Stimulated activated CD8-positive, alpha-beta memory T cell treated with anti-CD3 and anti-CD28 coated beads, Interleukin-15, amount 100 ng/mL, for 1 hour (primary cell): Measurements from ENCODE around the gene LDAF1.

Experiments used
- DNase-seq: peaks from one replicate; pipeline ENCODE4 v3.0.0-alpha.2; 2020; ENCODE audit warnings: low read depth

The LDAF1 gene

DNA sequence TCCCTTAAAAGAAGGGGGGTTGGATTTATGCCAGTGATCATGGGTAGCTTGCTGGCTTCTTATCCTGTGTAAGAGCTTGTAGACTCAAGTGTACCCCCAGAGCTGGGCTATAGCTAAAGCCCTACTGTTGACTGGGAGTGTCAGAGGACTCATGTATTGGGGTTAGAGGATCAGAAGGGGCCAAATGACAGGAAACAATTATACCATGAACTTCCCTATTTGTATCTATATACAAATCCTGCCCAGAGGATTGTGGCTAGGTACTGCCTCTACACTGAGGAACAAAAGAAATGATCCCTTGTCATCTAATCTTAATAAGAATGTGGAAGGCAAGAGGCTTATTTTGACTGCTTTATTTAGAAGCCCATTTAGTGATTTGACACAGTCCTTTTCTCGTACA is 38.6 kb downstream of the LDAF1 start:
- DNase-seq, result no peak

GRCh38 chr16:21197621-21198020 is 39.1 kb downstream of the LDAF1 start:
- DNase-seq, result no peak

GRCh38 chr16:21199607-21200218 is 41.2 kb downstream of the LDAF1 start:
- no peak for DNase-seq

GRCh38 chr16:21203155-21203797 is 44.8 kb downstream of the LDAF1 start:
- DNase-seq, result no peak

GRCh38 chr16:21205303-21205702 is 46.8 kb downstream of the LDAF1 start:
- DNase-seq, result no peak

DNA sequence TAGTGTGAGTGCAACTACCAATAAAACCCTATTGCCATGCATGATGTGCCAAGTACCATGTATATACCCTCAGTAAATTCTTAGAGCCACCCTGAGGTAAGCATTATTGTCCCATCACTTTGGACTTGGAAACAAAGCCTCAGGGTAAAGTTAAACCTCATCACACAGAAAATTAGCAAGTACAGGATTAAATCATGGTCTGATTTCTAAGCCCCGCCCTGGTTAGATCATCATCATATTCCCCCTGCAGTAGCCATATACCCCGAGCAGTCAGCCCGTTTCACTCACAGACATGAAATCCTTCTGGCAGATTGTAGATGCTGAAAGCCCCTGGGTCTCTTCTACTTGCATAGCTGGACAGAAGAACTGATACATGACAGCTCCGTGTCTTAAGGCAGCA is 48.1 kb downstream of the LDAF1 start:
- DNase-seq, result no peak

GRCh38 chr16:21208446-21209230 is 50.2 kb downstream of the LDAF1 start:
- no peak for DNase-seq

GRCh38 chr16:21211486-21211885 is 53.0 kb downstream of the LDAF1 start, which contains the start of gene ZP2:
Gene ZP2 (minus strand): TSS chr16:21211574. CDS start chr16:21211547, 27 bp downstream.
- no peak for DNase-seq

DNA sequence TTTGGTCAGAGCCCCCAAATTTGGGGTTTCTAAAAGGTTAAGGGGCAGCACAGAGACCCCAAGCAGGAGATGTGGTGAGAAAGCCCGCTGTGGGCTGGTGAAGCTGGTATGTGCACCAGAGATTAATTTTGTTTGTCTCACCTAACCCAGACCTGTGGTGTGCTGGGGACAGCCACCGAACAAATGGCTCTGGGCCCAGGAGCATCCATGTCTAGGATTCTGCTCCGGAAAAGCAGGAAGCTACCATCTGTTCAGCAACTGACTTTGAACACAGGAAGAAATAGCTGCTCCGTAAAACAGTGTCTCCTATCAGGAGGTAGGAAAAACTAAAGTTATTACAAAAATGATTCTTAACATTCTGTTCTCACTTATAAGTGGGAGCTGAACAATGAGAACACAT is 55.6 kb downstream of the LDAF1 start:
- DNase-seq, result no peak

DNA sequence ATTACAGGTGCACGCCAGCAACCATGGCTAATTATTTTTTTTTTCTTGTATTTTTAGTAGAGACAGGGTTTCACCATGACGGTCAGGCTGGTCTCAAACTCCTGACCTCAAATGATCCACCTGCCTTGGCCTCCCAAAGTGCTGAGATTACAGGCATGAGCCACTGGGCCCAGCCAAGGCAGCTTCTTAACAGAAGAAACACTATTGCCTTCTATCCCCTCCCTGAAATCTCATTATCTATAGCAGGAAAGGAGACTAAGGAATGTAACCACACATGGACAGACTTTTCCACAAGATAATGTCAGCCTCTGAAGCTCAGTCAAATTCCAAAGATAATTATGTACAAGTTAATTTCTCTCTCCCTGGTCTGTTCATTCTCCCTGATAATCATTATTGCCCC is 58.6 kb downstream of the LDAF1 start:
- no peak for DNase-seq

DNA sequence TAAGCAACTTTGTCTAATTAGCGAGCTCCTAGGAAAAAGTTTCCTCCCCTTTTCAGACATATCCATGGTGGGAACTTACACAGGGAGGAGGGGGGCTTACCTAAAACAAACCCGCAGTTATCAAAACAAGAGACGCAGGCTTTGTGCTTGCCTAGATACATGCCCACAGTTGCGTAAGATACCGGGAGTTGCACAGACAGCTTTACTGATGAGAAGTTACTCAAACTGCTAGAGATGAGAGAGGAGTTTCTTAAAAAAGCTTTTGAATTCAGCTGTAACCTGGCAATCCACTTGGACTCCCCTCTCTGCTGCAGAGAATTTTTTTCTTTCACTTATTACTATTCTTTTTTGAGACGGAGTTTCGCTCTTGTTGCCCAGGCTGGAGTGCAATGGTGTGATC is 59.7 kb downstream of the LDAF1 start:
- no peak for DNase-seq

DNA sequence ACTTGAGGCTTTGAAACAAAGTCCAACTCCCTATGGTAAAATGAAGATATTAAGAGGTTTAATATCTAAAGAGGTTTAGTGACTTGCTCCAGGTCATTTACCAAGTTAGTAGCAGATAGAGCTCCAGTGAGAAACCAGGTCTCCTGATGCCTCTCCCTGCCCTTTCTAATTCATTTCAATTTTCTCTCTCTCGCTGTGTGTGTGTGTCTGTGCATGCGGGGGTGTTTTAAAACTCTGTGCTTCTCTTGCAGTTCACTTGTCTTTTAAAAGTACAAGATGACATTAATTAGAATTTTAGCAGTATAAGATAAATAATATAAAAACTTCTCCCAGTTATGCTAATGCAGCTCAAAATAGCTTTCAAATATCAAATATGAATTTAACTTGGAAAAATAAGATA is 61.1 kb downstream of the LDAF1 start:
- no peak for DNase-seq

GRCh38 chr16:21222495-21223337 is 64.2 kb downstream of the LDAF1 start:
- no peak for DNase-seq

- DNase-seq, result no peak
Observed at GRCh38 chr16:21223787-21224186, 65.3 kb downstream of the LDAF1 start.

GRCh38 chr16:21224800-21225199 is 66.3 kb downstream of the LDAF1 start:
- DNase-seq, result no peak

GRCh38 chr16:21226749-21227148 is 68.3 kb downstream of the LDAF1 start:
- DNase-seq, result no peak

DNA sequence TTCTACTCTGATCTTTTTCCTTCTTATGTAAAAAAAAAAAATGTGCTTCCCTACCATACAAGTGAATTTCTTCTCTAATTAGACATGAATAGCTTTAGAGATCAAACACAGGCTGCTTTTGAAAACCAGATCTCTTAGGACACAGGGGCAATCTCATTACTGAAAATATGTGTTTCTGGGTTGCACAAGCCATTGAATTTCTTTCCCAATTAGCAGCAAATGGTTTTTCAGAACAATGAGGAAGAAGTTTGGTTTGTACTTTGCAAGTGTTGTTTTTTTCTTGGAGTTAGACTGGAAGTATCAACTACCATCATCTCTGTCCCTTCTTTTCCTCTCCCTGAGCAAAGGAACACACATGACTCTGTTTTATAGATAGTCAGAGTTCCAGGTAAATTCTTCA is 69.4 kb downstream of the LDAF1 start:
- no peak for DNase-seq

GRCh38 chr16:21228361-21228872 is 69.9 kb downstream of the LDAF1 start:
- DNase-seq, result no peak
